Cardiac fibroblast (primary cell): ENCODE data around the gene OPCML.

Experiments
- DNase-seq, 2 donors: peaks; one replicate each; pipeline versions ENCODE4 v3.0.0 to v3.0.0-alpha.2; 2010; ENCODE audit warnings: low read depth in 2 of 2
- H3K4me3 ChIP-seq, 2 donors: replicated peaks in 1 of 2; 1 replicate in 1 of 2; 2 replicates in 1 of 2; pipeline ENCODE4 v1.5.1; 2011; ENCODE audit warnings: low read depth in 2 of 2, low read length in 2 of 2, mild to moderate bottlenecking in 2 of 2, moderate library complexity in 1 of 2
- CTCF ChIP-seq: IDR thresholded peaks from one replicate; pipeline ENCODE4 v1.5.1; 2011; ENCODE audit warnings: low read depth, mild to moderate bottlenecking, low read length, inconsistent platforms

OPCML gene

GRCh38 chr11:133072858-133073582 lies 459.3 kb downstream of the OPCML start:
- no peak for DNase-seq
- TF ChIP-seq CTCF = no peak
- H3K4me3 ChIP-seq = no peak overlapping the region

GRCh38 chr11:133072378-133072777 lies 459.9 kb downstream of the OPCML start:
- DNase-seq = no peak
- no peak for TF ChIP-seq CTCF
- no peak overlapping the region for H3K4me3 ChIP-seq

GRCh38 chr11:133070791-133071190 lies 461.5 kb downstream of the OPCML start:
- no peak for DNase-seq
- H3K4me3 ChIP-seq = no peak overlapping the region
- TF ChIP-seq CTCF = no peak

DNA sequence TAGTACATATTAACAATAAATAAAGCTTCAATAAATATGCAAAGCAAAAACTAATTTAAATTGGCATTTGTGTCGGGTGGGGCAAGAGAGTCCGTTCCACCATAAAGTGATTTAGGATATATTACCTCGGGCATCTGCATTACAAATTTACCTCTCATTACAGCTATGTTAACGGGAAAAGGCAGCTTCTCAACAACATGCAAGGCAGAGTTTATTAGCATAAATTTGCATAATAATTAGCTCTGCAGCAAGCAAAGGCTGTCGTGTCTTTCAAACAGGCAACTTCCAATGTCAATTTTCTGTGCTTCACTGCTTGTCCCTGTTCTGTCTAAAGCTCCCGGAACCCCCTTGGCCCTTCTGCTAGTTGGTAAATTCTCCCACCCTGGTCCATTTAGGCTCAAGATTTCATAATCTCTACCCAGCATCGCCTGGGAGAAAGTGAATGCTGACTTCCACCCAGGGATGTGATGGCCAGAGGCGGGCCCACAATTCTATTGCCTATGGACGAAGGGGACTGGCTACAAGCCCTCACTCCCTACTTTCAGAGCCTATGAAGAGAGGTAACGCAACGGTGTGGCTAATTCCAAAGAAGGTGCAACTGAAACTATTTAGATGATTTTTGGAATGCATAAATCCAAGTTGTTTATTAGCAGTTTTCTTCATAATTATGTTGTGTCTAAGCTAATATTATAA lies 462.1 kb downstream of the OPCML start:
- no peak for TF ChIP-seq CTCF
- H3K4me3 ChIP-seq = no peak overlapping the region
- no peak for DNase-seq

GRCh38 chr11:133065847-133066485 lies 466.3 kb downstream of the OPCML start:
- TF ChIP-seq CTCF = no peak
- DNase-seq = no peak
- no peak overlapping the region for H3K4me3 ChIP-seq

DNA sequence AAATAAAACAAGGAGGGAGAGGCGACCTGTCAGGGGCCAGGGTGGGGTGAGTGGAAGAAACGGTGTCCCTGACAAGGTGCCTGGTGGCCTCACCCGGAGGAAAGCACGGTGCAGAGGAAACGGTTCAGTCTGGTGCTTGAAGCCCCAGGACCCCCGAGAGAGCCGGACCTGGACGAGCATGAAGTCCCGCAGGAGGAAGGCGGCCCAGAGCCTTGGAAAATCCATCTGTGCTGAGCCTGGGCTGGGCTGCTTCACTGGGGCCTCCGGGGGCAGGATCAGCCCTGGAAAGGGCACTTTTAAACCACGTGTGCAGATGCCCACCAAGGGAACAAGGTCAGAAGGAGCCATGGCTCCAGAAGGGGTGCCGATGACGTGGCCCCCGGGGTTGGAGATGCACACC lies 467.3 kb downstream of the OPCML start:
- TF ChIP-seq CTCF = no peak
- no peak overlapping the region for H3K4me3 ChIP-seq

More for the DNA sequence above, 467.3 kb downstream of the OPCML start:
- no peak for DNase-seq
